OCI-LY3 (cell line): ENCODE data around the gene HGS.

Experiments
- H2AFZ ChIP-seq: fragments of 200-600, 300-600 bp; shearing (Covaris generic); 2 replicates; pipeline ENCODE4 v1.6.0; 2014; ENCODE audit warnings: antibody characterized with exemption, low read depth, low read length
- H3K27ac ChIP-seq: fragments of 200-600, 300-600 bp; sonication (generic); 2 replicates; pipeline ENCODE4 v1.5.1; 2014; ENCODE audit warnings: mild to moderate bottlenecking, low read length, moderate library complexity, mixed read lengths
- H3K27me3 ChIP-seq: fragments of 200-600, 300-600 bp; sonication (generic); 2 replicates; pipeline ENCODE4 v1.6.1; 2014; ENCODE audit warnings: low read depth, low read length, mixed read lengths
- H3K36me3 ChIP-seq: fragments of 200-600, 300-600 bp; sonication (generic); replicated peaks from 2 replicates; pipeline ENCODE3; 2014; ENCODE audit warnings: low read depth, low read length, mixed read lengths
- H3K4me1 ChIP-seq: fragments of 300-600, 200-600 bp; sonication (generic); 2 replicates; pipeline ENCODE4 v1.6.1; 2014; ENCODE audit warnings: low read length, mixed read lengths
- H3K4me2 ChIP-seq: fragments of 200-600, 300-600 bp; sonication (generic); 2 replicates; pipeline ENCODE4 v1.6.1; 2014; ENCODE audit warnings: low read length, mixed read lengths
- H3K4me3 ChIP-seq: fragments of 300-600, 200-600 bp; sonication (generic); 2 replicates; pipeline ENCODE4 v1.5.1; 2014; ENCODE audit warnings: antibody characterized with exemption, mild to moderate bottlenecking, low read length, moderate library complexity
- H3K79me2 ChIP-seq: fragments of 300-600, 200-600 bp; shearing (Covaris generic); 2 replicates; pipeline ENCODE4 v1.6.1; 2014; ENCODE audit warnings: mild to moderate bottlenecking, low read length, mixed read lengths
- H3K9ac ChIP-seq: fragments of 300-600, 200-600 bp; shearing (Covaris generic); 2 replicates; pipeline ENCODE4 v1.6.0; 2014; ENCODE audit warnings: mild to moderate bottlenecking, low read length, moderate library complexity
- H3K9me3 ChIP-seq: fragments of 200-600, 300-600 bp; shearing (Covaris generic); 2 replicates; pipeline ENCODE4 v1.6.1; 2014; ENCODE audit warnings: low read length, mixed read lengths; ENCODE audit not compliant: insufficient read depth
- H4K20me1 ChIP-seq: fragments of 200-600, 300-600 bp; sonication (generic); 2 replicates; pipeline ENCODE4 v1.6.1; 2016; ENCODE audit warnings: low read length, mixed read lengths; ENCODE audit not compliant: insufficient read depth
- CTCF ChIP-seq: fragments of 200-600, 300-600 bp; sonication (generic); IDR thresholded peaks from 2 replicates; pipeline ENCODE4 v1.5.1; 2014; ENCODE audit warnings: antibody characterized with exemption, low read length, low read depth
- EZH2phosphoT487 ChIP-seq: fragments of 200-600 bp; shearing (Covaris generic); IDR thresholded peaks from 2 replicates; pipeline ENCODE4 v1.6.1; 2018; ENCODE audit warnings: antibody characterized with exemption, mixed run types, low read depth

HGS gene

GRCh38 chr17:81652906-81653771, 30.7 kb upstream of the HGS start:
- H3K36me3 ChIP-seq: no peaks in the 10 kb centered on the region
- H3K9me3 ChIP-seq: no peaks in the 10 kb centered on the region
- no peak overlapping the region for H3K9ac ChIP-seq
- no peaks in the 10 kb centered on the region for H3K27me3 ChIP-seq
- H4K20me1 ChIP-seq: no peaks in the 10 kb centered on the region
- H2AFZ ChIP-seq: no peak overlapping the region
- no peak overlapping the region for H3K27ac ChIP-seq
- no peak for TF ChIP-seq CTCF
- TF ChIP-seq EZH2phosphoT487: no peak
- H3K79me2 ChIP-seq: no peaks in the 10 kb centered on the region
- H3K4me2 ChIP-seq: no peak overlapping the region
- no peak overlapping the region for H3K4me3 ChIP-seq
- H3K4me1 ChIP-seq: 0 out of 2 replicates have a peak, but pooled peaks cover 2% of the 10 kb centered on the region

- H3K9ac ChIP-seq: no peak overlapping the region
- no peak overlapping the region for H3K27ac ChIP-seq
- H2AFZ ChIP-seq: no peak overlapping the region
These were observed 28.3 kb upstream of the HGS start for GRCh38 chr17:81655378-81656117.

DNA sequence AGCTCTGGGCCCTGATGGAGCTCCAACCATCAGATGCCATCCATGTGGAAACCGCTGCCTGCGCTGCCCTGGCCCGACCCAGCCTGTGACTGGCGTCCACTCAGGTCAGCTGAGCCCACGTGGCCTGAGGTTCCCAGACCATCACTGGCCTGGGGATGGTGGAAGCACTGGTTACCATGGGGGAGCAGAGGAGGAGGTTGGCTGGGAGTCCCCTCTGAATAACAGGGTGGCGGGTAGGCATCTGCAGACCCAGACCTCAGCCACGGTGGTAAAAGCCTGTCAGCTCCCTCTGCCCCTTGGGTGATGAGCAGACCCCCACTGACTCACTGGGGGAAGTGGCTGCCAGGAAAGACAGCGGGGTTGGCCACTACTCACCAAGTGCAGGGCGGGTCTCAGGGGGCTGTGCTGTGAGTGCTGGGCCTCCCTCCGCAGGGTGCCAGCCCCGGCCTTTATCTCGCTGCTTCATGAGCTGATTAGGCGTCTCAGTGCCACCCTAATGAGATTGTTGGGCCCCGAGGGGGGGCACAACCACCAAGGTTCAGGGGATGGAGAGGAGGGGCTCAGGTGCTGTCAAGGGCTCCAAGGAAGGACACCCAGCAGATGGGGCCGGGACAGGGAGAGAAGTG, 27.6 kb upstream of the HGS start, which contains the start of gene PDE6G:
TSS of gene PDE6G (minus strand) at position 425 of the 626 bp plus-strand sequence. CDS start 3,237 bp downstream, outside the sequence.
- H3K27ac ChIP-seq: no peak within 1 kb of the TSS
- no peak within 1 kb of the TSS for H3K9ac ChIP-seq
- no peak within 1 kb of the TSS for H3K4me2 ChIP-seq

More at GRCh38 chr17:81655378-81656117, 28.3 kb upstream of the HGS start:
- Histone ChIP-seq H3K4me1 (peaks cover 8% of the 10 kb centered on the region), H3K27me3 (no peaks in the 10 kb centered on the region), H3K4me2 (no peak overlapping the region), H4K20me1 (no peaks in the 10 kb centered on the region), H3K9me3 (no peaks in the 10 kb centered on the region), H3K36me3 (no peaks in the 10 kb centered on the region), H3K79me2 (no peaks in the 10 kb centered on the region), H3K4me3 (no peak overlapping the region)
- TF ChIP-seq CTCF: no peak
- TF ChIP-seq EZH2phosphoT487: no peak

More for the DNA sequence above, 27.6 kb upstream of the HGS start, which contains the start of gene PDE6G:
- Histone ChIP-seq H3K4me1 (peaks cover 8% of the 10 kb centered on the region), H3K4me3 (no peak within 1 kb of the TSS), H3K27me3 (no peaks in the 10 kb centered on the region), H3K36me3 (no peaks in the 10 kb centered on the region), H4K20me1 (no peaks in the 10 kb centered on the region), H2AFZ (no peak within 1 kb of the TSS), H3K79me2 (no peaks in the 10 kb centered on the region), H3K9me3 (no peaks in the 10 kb centered on the region)
- TF ChIP-seq EZH2phosphoT487: no peak
- no peak for TF ChIP-seq CTCF
